ENCODE results near the gene OPCML.

The OPCML gene

DNA sequence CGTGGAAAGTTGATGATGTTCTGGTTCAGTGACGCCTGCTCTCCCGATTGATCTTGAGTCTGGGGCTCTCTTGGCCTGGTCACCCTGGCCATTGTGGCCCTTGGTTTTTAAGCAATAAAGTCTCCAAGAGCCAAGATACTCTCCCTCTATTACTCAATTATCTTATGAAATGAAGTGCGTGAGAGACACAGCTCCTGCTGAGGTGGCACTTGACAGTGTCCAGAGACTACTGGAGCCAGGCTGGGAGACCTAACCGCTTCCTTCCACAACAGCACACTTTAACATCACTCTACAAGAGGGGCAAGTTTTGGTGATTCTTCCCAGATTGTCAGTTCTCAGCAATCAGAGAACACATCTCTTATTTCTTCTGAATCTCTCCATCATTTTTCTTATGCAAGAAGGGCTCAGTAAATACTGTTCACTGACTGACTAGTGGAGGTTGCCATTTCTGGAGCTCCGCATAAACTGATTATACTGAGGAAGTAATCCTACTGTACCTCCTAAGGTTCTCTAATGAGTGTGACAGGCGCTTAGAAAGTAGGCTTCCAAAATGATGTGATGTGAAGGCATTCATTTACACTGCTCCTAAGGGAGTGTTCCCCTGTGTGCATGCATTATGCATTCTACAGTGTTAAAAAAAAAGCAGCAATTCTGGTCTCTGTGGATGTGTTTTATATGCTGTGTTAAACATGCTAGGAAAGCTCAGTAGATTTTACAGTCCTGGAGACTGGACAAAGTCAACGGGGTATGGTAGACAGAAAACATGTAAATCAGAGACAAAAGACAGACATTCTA lies 968.0 kb downstream of the OPCML start:
- Mint-ChIP-seq H3K27ac (no peak overlapping the region), H3K4me1 (peaks cover 19% of the 10 kb centered on the region), H3K36me3 (ENCODE audit: low read depth) (no peaks in the 10 kb centered on the region), H3K27me3 (ENCODE audit: low read depth, poor library complexity) (peaks cover 11% of the 10 kb centered on the region), H3K4me3 (no peak overlapping the region), H3K9me3 (no peaks in the 10 kb centered on the region)
- TF ChIP-seq, protein P1, sequence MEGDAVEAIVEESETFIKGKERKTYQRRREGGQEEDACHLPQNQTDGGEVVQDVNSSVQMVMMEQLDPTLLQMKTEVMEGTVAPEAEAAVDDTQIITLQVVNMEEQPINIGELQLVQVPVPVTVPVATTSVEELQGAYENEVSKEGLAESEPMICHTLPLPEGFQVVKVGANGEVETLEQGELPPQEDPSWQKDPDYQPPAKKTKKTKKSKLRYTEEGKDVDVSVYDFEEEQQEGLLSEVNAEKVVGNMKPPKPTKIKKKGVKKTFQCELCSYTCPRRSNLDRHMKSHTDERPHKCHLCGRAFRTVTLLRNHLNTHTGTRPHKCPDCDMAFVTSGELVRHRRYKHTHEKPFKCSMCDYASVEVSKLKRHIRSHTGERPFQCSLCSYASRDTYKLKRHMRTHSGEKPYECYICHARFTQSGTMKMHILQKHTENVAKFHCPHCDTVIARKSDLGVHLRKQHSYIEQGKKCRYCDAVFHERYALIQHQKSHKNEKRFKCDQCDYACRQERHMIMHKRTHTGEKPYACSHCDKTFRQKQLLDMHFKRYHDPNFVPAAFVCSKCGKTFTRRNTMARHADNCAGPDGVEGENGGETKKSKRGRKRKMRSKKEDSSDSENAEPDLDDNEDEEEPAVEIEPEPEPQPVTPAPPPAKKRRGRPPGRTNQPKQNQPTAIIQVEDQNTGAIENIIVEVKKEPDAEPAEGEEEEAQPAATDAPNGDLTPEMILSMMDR (IDR thresholded peaks at IDR 0.05): no peak
- no peak for DNase-seq

DNA sequence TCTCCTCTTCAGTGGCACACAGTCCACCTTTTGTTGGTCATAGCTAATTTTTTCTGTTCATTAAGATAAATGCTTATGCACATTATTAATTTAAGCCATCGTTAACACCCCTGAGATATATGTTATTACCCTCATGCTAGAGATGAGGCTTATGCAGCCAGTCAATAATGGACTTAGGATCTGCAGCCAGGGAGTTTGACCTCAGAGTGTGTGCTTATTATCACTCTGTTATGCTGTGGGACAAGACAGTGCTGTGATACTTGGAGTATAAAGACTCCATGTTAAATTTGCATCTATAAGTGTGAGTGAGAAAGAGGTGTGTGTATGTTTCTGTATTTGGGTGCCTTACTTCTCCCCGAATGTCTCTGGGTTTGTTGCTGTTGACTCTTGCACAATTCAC lies 969.3 kb downstream of the OPCML start:
- Mint-ChIP-seq H3K9me3 (no peaks in the 10 kb centered on the region), H3K4me1 (peaks cover 26% of the 10 kb centered on the region), H3K27me3 (ENCODE audit: low read depth, poor library complexity) (peaks cover 11% of the 10 kb centered on the region), H3K27ac (no peak overlapping the region), H3K36me3 (ENCODE audit: low read depth) (no peaks in the 10 kb centered on the region), H3K4me3 (no peak overlapping the region)
- no peak for DNase-seq
- TF ChIP-seq, protein P1 (IDR thresholded peaks at IDR 0.05): no peak

DNA sequence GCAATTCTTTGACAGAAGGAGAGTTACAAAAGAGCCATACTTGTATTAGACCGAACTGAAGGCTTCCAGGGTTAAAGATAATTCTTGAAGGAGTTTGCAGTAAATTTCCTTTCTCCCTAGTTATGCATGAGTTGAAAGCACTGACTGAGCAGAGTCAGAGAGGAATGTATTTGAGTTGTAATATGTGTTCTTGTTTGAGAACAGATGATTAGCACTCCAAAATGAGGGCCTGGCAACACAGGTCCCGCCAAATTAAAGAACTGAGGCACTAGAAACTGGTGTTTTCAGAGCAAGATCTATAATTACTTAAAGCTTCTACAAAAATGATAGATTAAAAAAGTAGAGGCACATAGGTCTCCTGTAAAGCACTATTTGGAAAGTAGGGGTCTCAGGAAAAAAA lies 970.4 kb downstream of the OPCML start:
- Mint-ChIP-seq H3K4me3 (no peak overlapping the region), H3K27ac (no peak overlapping the region), H3K36me3 (ENCODE audit: low read depth) (no peaks in the 10 kb centered on the region), H3K27me3 (ENCODE audit: low read depth, poor library complexity) (peaks cover 8% of the 10 kb centered on the region), H3K4me1 (peaks cover 26% of the 10 kb centered on the region), H3K9me3 (no peaks in the 10 kb centered on the region)
- TF ChIP-seq, protein P1 (IDR thresholded peaks at IDR 0.05): no peak
- DNase-seq: no peak

DNA sequence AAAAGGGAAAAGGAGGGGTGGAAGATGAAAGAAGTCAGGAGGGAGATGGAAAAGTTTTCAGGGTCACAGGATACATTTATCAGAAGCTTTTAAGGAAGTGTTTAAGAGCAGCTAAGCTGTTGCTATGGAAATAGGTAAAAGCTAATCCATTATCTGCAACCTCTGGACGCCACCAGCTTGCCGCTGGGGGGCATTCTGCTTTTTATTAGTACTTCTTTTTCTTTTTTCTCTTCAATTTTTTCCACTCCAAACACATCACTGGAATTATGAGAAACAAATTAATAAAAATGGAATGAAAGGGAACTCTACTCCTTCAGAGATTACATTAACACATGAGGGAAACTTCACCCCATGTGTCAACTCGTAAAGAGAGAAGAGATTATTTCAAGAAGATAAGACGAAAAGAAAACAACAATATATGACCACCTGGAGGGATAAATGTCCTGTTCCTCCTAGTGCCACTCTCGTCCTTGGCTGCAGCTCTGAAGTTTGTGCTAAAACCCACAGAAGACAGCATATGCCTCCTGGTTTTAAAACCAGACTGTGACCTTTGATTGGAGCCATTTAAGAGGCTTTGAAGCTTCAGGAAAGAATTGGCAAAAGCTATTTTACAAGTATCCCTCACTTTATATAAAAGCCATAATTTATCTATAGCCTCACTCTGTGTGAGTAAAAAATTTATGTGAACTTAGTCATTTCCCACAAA lies 972.8 kb downstream of the OPCML start:
- Mint-ChIP-seq H3K4me1 (peaks cover 26% of the 10 kb centered on the region), H3K9me3 (no peaks in the 10 kb centered on the region), H3K36me3 (ENCODE audit: low read depth) (no peaks in the 10 kb centered on the region), H3K27ac (no peak overlapping the region), H3K4me3 (no peak overlapping the region), H3K27me3 (ENCODE audit: low read depth, poor library complexity) (peaks cover 5% of the 10 kb centered on the region)
- DNase-seq: no peak
- TF ChIP-seq, protein P1 (IDR thresholded peaks at IDR 0.05): no peak

DNA sequence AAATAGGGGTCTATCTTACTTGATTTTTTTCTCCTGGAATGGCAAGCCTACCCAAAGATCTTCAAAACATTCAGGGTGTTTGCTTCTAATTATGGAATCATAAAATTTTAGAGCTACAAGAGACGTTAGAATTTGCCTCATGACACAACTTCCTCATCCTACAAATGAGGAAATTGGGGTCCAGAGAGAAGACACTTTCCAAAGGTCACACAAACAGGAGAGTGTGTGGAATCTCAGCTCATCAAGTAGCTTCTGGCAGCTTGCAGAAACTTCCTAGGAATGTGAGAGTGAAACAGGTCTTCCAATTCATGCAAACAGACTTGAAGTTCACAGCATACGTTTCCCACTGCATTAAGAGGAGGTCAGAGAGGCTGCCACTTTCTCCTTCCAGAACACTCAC lies 976.0 kb downstream of the OPCML start:
- DNase-seq: no peak
- Mint-ChIP-seq H3K27me3 (ENCODE audit: low read depth, poor library complexity) (no peaks in the 10 kb centered on the region), H3K4me1 (peaks cover 11% of the 10 kb centered on the region), H3K4me3 (no peak overlapping the region), H3K36me3 (ENCODE audit: low read depth) (no peaks in the 10 kb centered on the region), H3K9me3 (peaks cover 11% of the 10 kb centered on the region), H3K27ac (no peak overlapping the region)
- TF ChIP-seq, protein P1 (IDR thresholded peaks at IDR 0.05): no peak

Data from nephron progenitor cell (in vitro differentiated cells).